Left hindlimb (tissue), 1 donor: ENCODE measurements around the gene LRRC15.

Experiments
- DNase-seq: peaks from one replicate; pipeline ENCODE4 v3.0.0-alpha.2; 2018

LRRC15 gene

GRCh38 chr3:194330579-194330978 is 39.0 kb downstream of the LRRC15 start:
- DNase-seq, result no peak

- DNase-seq, result no peak
Observed at GRCh38 chr3:194330160-194330559, 39.4 kb downstream of the LRRC15 start.

DNA sequence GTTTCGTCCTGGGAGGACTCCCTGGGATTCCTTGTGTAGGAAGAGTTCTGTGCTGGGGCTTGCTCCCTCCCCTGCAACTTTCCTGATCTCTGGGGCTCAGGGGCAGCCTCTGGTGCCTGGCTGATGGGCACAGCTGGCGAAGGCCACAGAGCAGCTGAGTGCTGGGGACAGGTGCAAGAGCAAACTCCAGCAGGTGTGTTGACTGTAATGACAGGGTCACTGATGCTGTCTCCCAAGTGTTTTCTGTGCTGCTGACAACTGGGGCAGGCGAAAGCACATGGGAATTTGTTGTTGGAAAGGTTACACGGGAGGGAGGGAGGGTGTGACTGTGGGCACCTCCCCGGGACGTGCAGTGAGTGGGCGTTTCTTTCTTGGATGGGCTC is 40.0 kb downstream of the LRRC15 start:
- peak; percentile 63 for DNase-seq

DNA sequence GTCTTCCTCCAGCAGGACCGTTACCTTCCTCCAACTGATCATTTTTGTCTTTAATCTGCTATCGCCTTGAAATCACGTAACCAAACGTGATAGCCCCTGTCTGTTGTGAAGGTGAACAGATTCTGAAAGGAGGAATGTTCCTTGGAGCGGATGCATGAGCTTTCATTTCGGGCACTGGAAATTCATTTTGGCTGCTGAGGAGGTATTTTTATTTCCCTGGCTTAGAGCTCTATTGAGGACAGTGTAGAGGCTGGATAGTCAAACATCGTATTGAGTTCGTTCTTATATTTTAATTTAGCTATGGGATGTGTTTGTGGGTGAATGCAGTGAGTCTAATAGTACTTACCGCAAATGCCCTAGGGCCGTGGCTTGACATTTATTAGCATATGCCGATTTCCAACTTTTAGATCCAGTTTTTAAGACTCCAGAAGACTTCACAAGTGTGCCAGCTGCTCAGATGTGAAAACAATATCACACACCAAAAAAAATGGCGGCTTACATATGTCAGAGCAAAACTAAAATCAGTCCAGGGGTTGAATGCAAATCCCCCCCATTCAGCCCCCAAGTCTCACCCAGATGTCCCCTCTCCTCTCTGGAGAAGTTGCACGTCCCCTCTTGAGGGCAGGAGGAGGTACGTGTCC is 40.5 kb downstream of the LRRC15 start:
- DNase-seq, result no peak

- DNase-seq, result peak; percentile 65
Observed at GRCh38 chr3:194328053-194328657, 41.4 kb downstream of the LRRC15 start.

- DNase-seq, result no peak
Observed at GRCh38 chr3:194327218-194328052, 42.1 kb downstream of the LRRC15 start.

DNA sequence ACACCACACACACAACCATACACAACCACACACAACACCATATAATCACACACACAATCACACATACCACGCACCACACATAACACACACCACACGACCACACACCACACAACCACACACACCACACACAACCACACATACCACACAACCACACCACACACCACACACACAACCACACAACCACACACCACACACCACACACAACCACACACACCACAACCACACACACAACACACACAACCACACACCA is 42.6 kb downstream of the LRRC15 start:
- DNase-seq, result no peak

DNA sequence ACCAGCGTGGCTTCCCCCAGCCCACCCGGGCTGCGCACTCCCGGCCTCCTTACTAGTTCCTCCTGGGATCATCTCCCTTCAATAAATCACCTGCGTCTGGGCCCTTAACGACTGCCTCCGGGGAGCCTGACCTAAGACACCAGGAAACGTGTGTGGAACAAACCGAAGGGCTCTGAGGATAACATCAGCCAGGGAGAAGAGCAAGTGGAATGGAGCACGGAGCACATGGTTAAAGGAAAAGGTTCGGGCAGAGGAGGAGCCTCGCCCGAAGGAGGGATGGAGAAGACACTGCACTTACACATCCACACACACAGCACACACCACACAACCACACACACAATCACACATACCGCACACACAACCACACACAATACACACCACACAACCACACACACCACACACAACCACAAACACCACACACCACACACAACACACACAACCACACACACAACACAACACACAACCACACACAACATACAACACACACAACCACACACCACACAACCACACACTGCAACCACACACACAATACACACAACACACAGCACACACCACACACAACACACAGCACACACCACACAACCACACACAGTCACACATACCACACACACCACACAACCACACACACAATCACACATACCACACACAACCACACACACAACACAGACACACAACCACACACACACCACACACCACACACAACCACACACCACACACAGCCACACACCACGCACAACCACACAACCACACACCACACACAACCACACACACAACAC is 43.2 kb downstream of the LRRC15 start:
- no peak for DNase-seq

GRCh38 chr3:194325424-194326153 is 44.0 kb downstream of the LRRC15 start:
- no peak for DNase-seq

DNA sequence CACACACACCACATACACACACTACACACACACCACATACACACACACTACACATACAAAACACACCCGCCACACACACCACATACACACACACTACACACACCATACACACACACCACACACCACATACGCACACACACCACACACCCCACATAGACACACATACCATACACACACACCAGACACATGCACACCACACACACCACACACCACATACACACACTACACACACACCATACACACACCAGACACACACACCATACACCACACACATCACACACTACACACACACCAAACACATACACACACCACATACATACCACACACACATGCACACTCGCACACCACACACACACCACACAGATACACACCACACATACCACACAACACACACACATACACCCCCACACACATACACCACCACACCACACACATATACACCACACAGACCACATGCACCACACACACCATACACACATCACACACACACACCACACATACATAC is 44.7 kb downstream of the LRRC15 start:
- DNase-seq, result no peak

- DNase-seq, result peak; percentile 72
Observed at GRCh38 chr3:194323785-194324735, 45.5 kb downstream of the LRRC15 start.

GRCh38 chr3:194322678-194323211 is 46.8 kb downstream of the LRRC15 start:
- DNase-seq, result no peak

DNA sequence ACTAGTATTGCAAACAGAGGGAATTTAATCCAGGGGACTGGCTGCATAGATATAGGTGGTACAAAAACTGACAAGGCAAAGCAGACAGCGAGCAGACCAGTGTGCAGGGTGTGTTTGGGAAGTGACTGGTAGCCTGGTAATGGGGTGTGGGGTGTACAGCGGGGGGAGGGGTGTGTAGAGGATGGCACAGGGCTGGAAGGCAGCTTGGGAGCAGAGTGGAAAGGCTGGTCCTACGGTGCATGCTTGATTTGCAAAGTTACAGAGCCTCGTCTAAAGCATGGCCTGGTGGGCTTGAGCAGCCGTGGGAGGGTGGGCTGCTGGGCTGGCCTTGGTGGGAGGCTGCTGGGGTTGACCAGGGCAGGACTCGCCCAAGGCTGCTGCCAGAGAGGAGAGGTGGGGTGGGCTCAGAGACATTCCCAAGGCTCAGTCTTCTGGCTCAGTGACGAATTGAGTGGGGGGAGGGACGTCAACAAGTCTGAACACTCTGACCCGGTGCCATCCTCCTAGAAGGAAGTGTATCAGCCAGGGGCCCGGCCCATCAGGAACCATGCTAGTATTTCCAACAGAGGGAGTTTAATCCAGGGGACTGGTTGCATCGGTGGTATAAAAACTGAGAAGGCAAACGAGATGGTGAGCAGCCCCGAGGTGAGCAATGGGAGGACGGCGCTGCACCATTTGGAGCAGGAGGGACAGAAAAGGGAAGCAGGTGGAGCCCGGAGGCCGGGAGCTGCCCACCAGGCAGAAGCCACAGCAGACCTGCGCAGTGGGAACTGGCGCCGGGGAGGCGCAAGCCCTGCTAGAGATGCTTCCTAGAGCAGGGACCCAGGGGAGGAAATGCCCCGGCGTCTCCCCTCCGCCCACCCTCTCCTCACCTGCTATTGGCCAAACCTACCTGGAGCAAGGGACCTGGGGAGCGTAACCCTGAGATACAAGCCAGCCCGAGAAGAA is 47.6 kb downstream of the LRRC15 start:
- no peak for DNase-seq

DNA sequence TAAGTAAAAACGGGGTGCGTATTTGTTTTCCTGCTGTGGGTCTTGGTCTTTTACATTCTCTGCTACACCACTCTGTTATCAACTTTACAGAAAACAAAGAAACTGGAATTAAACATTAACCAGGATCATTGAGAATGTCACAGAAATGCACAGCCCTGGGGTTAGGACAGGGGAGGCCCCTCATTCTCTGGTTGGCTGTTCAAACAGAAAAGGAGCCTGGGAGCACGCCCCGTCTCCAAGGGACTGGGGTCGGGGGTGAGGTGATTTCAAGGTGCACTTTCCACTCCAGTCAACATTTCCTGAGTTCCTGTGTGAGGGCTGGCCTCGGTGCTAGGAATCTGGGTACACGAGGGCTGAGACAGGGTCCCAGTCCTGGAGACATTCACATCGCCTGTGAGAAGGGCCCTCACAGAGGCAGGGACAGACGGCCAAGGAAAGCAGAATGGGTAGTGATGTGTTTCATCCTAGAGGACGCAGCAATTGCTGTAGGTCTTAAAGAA is 48.7 kb downstream of the LRRC15 start:
- DNase-seq, result no peak

DNA sequence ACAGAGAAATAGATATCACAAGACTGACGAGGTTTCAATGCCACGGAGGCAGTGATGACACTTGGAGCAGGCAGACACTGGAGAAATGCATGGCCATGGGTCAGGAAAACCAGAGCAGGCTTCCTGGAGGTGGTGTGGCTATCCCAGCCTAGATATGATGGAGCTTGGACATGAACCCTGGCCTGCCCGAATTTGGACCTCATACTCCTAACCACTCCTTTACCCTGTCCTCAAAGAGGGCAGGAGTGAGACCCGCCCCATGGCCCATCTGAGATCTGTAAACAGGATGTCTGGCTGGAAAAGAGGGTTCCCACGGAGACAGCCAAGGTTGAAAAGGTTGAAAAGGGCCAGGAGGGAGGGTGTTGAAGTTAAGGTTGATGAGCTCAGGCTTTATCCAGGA is 49.4 kb downstream of the LRRC15 start:
- DNase-seq, result no peak

- no peak for DNase-seq
Observed at GRCh38 chr3:194318511-194319161, 50.9 kb downstream of the LRRC15 start.

- DNase-seq, result no peak
Observed at GRCh38 chr3:194316918-194317317, 52.6 kb downstream of the LRRC15 start.

- no peak for DNase-seq
Observed at GRCh38 chr3:194315965-194316361, 53.6 kb downstream of the LRRC15 start.
